NCI-H2196 treated with DMSO at 0.1 percent for 48 hours (cell line): ENCODE measurements around the gene NCDN.
"Not testable (repeated sequence)": the region's sequence is repeated elsewhere in the genome, so short reads cannot be mapped to it uniquely, and the experiment has no call there.

Experiments used
- DNase-seq: peaks from one replicate; lab custom pipeline; 2025; ENCODE audit not compliant: unreplicated experiment; lab: John Stamatoyannopoulos, UW

Gene NCDN

DNA sequence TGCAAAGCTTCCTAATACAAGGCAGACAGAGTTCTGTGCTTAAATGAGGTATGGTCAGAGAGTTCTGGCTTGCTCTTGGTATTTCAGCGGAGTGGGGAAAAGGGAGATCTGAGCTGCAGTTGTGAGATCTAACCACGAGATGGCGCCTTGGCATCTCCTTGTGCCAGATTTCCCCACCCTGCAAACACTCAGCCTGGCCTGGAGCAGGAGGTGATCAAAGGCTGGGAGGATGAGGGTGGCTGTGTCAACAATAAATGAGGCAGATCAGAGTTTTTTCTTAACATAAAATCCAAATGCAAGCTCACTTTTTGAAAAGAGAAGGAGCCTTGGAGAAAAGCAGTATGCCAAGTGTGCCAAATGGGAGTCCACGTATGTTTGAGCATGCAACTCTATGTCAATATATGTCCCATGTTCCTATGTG lies 11.4 kb downstream of the NCDN start:
- DNase-seq, result peak; percentile 40

DNA sequence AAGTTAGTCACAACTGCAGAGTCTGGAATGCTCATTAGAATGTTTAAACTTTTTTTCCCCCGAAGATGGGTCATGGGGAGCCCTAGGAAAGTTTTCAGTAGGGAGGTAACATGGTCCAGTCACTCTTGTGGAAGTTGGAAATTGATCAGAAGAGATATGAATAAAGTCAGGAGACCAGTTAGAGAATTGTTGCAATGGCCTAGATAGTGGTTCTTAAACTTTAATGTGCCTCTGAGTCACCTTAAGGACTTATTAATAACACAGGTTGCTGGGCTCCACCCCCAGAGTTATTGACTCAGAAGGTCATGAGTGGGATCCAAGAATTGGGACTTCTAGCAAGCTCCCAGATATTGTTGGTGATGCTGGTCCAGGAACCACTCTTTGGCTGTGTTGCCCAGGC lies 12.3 kb downstream of the NCDN start:
- no peak for DNase-seq

DNA sequence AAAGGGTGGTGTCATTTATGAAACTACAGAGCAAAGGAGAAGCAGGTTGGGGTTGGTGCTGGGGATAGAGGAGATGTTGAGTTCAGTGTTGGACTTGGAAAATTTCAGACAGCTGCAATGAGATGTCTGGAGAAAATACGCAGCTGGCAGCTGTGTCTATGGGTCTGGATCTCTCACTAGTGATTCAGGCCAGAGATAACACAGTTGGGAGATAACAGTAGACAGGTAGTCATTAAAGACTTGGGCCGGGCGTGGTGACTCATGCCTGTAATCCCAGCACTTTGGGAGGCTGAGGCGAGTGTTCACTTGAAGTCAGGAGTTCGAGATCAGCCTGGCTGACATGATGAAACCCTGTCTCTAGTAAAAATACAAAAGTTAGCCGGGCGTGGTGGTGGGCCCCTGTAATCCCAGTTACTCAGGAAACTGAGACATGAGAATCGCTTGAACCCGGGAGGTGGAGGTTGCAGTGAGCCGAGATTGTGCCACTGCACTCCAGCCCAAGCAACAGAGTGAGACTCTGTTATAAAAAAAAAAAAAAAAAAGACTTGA lies 13.1 kb downstream of the NCDN start:
- DNase-seq, result no peak

DNA sequence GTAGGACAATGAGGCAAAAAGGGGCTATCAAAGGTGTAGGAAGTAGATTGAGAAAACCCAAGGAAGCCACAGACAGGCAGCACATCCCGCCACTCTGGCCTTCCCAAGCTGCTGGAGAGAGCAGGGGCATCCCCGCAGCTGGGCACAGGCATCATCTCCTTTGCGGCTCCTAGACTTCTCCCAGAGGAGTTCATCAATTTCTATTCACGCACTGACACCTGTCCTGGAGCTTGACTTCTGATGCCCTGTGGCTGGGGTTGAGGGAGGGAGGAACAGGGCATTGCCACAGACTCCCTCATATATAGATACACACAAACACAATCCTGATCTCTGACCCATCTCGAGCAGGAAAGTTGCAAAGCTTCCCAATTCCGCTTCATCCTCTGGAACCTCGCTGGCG lies 13.7 kb downstream of the NCDN start:
- DNase-seq, result no peak

DNA sequence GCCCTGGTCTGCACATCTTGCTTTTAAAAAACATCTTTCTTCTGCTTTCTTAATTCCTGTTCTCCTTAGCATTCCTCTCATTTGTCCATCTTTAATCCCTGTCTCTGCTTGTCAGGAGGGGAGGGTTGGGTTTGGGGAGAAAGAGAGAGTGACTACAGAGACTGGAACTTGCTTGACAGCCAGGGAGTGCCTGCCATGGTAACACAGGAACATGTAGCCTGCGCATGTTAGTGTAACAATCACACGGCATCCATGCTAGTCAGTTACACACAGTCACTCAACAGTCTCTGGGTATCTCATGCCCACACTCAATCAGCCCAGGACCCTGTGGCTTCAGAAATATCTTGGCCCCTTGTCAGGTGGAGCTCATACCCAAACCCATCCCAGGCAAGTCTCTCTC lies 14.7 kb downstream of the NCDN start:
- DNase-seq, result no peak

DNA sequence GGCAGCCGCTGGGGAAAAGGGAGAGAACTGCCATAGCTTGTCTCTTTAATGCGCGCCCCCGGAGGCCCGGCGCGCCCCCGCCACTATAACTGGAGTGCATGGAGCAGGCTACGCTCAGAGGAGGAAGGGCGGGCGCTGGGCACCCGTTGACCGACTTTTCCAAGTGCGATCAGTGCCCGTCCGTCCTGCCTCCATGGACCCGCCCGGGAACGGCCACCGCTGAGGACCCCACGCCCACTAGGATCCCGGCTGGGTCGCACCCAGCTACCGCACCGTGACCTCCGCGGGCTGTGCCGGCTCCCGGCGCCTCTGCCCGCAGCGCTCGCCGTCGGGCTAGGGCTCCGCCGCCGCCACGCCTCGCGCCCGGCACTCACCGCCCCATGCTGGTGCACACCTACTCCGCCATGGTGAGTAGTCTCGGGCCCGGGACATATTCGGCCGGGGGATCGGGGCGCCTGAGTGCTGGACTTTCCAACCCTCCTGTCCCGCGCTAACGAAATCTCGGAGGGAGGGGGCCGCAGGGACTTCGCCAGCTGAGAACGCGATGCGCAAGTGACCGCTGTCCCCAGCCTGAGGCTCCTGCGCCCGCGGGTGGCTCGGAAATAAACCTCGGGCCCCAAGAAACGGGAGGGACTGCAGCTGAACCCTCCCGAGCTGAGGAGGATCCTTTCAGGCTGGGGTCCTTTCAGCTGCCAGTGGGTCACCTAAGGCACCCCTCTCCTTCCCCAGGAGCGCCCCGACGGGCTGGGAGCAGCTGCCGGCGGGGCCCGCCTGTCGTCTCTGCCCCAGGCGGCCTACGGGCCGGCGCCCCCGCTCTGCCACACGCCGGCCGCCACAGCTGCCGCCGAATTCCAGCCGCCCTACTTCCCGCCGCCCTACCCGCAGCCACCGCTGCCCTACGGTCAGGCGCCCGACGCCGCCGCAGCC lies 15.9 kb downstream of the NCDN start, which contains the start of gene TFAP2E:
TSS of gene TFAP2E (plus strand) at position 117 of the 927 bp plus-strand sequence. CDS start at position 381, 264 bp downstream.
- DNase-seq, result no peak

DNA sequence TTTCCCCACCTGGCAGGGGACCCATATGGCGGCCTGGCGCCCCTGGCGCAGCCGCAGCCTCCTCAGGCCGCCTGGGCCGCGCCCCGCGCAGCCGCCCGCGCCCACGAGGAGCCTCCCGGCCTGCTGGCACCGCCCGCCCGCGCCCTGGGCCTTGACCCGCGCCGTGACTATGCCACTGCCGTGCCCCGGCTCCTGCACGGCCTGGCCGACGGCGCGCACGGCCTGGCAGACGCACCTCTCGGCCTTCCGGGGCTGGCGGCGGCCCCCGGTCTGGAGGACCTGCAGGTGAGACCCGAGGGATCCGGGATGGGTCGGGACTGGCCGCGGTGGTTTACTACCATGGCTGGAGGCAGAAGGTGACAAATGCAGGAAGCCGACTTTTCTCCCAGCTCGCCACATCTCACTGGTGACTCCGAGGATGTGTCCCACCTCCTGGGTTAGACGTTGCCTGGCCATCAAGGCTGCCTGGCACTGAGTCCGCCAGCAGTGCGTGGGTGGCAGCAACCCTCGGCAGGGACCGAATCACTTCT lies 16.6 kb downstream of the NCDN start:
- DNase-seq, result no peak

DNA sequence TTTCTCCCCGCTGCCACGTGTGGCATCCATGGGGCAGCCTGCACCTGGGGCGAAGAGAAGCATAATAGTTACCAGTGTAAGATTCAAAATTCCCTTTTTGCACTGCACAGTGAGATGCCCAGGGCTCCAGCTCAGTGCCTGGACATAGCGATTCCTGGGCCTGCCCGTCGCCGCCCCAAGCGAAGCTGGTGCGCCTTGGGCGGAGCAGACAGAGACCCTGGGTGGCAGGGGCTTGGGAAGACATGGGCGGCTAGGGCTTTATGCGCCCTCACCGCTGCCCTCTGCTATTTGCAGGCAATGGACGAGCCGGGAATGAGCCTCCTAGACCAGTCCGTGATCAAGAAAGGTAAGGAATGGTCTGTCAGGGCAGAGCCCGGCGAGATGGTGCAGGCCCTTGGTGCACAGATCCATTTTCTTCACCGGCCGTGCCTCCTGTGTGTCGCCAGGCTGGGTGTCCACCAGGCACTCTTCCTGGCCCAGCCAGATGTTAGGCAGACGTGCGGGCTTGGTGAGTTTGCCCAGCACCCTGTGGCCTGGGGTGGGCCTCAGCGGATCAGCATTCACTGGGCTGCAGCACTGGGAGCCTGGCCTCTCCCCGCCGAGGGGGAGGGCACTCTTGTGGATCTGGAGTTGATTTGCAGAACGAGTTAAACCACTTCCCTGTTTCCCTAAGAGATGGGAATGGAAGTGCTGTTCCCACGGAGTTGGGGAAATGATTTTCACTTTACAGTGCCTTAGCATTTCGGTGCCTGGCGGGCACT lies 17.2 kb downstream of the NCDN start:
- no peak for DNase-seq

DNA sequence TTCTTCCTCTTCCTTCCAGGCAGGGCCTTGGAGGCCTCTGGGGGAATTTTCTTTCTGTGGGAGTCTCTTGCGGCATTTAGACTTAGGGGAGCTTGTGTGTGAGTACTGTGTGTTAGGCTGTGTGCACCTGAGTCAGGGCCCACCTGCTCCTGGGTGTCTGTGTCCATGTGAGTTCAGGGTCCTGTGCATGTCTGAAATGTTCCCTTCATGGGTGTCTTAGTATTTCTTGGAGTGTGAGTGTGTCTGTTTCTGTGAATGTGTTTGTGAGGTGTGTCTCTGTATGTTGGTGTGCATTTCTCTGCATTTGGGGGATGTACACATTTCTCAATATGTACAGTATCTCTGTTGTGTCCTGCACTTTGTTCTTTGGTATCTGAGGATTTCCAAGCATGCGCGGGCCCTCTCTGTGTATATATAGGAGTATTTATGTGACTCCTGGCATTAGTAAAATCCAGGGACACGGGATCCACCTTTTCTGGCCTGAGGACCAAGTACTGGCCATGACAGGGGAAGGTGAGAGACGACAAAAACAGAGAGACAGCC lies 17.9 kb downstream of the NCDN start:
- no peak for DNase-seq

DNA sequence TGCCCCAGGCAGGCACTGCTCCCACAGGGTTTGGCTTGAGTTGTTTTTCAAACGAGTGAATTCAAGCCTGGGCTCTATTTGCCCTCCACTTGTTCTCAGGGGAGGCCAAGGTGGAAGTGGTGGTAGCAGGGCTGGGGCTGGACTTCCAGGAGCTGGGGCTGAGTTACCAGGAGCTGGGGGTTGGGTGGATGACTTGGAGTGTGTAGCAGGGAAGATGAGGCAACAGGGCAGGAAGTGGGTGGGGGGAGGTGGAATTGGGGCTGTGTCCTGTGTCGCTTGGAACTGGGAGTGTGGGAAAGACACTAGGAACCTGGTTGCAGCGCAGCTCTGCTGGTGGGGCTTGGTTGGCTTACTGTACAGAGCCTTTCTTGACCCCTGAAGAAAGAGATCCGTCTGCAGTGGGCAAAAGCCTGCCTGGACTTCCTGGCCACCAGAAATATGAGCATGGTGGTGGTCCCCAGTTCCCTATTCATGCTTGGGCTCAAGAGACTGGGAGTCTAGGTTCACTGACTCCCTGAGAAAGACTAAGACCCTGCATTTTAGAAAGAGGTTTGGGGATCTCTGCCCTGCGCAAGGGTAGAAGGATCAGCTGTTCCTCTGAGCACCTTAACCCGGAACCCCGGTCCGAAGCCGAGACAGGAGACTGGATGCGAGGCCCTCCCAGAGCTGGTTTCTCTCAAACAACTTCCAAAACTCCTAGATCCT lies 18.6 kb downstream of the NCDN start:
- no peak for DNase-seq

DNA sequence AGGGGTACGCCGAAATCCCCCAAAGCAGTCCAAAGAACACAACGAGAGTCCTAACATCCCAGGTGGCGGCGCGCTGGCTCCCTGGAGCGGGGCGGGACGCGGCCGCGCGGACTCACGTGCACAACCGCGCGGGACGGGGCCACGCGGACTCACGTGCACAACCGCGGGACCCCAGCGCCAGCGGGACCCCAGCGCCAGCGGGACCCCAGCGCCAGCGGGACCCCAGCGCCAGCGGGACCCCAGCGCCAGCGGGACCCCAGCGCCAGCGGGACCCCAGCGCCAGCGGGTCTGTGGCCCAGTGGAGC lies 19.1 kb downstream of the NCDN start:
- not testable (repeated sequence) for DNase-seq

DNA sequence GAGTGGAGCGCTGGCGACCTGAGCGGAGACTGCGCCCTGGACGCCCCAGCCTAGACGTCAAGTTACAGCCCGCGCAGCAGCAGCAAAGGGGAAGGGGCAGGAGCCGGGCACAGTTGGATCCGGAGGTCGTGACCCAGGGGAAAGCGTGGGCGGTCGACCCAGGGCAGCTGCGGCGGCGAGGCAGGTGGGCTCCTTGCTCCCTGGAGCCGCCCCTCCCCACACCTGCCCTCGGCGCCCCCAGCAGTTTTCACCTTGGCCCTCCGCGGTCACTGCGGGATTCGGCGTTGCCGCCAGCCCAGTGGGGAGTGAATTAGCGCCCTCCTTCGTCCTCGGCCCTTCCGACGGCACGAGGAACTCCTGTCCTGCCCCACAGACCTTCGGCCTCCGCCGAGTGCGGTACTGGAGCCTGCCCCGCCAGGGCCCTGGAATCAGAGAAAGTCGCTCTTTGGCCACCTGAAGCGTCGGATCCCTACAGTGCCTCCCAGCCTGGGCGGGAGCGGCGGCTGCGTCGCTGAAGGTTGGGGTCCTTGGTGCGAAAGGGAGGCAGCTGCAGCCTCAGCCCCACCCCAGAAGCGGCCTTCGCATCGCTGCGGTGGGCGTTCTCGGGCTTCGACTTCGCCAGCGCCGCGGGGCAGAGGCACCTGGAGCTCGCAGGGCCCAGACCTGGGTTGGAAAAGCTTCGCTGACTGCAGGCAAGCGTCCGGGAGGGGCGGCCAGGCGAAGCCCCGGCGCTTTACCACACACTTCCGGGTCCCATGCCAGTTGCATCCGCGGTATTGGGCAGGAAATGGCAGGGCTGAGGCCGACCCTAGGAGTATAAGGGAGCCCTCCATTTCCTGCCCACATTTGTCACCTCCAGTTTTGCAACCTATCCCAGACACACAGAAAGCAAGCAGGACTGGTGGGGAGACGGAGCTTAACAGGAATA lies 19.7 kb downstream of the NCDN start:
- DNase-seq, result no peak

DNA sequence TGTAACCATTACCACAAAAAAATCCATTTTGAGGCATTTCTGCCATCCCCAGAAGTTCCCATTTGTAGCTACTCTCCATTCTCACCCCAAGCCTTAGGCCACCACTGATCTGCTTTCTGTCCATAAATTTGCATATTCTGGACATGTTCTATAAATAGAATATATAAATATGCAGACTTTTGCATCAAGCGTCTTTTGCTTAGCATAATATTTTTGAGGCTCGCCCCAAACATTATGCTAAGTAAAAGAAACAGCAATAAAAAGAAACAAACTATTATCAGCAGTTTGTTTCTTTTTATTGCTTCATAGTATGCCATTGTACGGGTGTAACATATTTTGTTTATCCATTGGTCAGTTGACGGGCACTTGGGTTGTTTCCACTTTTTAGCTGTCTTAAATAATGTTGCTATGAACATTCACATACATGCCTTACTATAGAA lies 23.4 kb downstream of the NCDN start:
- no peak for DNase-seq

DNA sequence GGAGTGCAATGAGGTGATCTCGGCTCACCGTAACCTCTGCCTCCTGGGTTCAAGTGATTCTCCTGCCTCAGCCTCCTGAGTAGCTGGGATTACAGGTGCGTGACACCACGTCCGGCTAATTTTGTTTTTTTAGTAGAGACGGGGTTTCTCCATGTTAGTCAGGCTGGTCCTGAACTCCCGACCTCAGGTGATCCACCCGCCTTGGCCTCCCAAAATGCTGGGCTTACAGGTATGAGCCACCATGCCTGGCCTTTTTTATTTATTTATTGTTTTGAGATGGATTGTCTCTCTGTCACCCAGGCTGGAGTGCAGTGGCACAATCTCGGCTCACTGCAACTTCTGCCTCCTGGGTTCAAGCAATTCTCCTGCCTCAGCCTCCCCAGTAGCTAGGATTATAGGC lies 24.0 kb downstream of the NCDN start:
- DNase-seq, result not testable (repeated sequence)

DNA sequence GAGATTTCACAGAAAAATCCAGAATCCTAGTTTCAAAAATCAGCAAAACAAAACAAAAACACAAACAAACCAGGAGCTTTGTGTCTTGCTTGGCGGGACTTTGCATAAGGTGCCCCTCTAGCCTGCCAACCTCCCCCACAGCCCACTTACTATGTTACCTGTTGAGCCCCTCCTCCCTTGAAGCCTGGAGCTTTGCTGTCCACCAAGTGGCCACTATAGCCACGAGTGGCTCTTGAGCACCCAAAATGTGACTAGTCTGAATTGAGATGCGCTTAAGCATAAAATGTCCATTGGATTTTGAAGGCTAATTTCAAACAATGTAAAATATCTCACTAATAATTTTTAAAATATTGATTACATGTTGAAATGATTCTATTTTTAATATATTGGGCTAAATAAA lies 27.7 kb downstream of the NCDN start:
- DNase-seq, result no peak

DNA sequence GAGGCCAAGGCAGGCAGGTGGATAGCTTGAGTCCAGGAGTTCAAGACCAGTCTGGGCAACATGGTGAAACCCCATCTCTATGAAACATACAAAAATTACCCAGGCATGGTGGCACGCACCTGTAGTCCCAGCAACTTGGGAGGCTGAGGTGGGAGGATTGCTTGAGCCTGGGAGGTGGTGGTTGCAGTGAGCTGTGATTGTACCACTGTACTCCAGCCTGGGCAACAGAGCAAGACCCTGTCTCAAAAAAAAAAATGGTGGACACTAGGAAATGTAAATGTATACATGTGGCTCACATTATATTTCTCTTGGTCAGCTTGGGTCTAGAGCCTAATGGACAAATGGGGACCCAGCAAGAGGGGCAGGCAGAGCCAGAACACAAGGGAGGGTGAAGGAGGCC lies 28.2 kb downstream of the NCDN start:
- not testable (repeated sequence) for DNase-seq

DNA sequence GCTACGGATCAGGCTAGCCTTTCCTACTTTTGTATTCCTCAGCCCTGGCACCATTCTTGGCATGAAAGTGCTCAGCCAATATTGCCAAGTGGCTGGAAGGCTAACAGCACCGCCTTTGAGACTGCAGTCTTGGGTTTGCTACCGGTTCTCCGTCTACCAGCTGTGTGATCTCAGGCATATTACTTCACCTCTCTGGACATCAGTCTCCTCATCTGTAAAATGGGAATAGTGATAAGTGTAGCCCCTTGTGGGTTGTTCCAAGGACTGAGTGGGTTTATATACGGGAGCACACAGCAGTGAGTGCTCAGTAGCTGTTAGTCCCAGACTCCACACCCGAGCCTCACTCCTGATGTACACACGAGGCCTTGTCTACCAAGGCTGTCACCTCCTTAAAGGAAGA lies 29.2 kb downstream of the NCDN start:
- no peak for DNase-seq

DNA sequence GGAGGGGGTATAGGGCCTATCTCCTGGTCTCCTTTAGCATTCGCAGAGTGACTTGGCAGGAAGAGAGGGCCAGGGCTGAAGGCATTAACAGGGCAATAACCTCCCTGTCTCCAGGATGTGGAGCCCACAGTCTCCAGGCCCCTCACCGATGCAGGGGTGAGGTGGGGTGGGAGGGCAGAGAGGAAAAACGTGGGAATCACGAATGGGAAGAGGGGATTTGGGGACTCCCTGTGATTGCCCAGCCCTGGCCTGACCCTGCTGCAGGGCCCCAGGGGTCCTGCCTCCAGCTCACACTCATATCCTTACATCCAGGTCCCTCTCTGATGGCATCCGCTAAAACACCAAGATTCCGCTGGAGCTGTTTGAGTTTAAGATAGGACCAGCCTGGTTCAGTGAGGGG lies 30.1 kb downstream of the NCDN start:
- DNase-seq, result no peak

DNA sequence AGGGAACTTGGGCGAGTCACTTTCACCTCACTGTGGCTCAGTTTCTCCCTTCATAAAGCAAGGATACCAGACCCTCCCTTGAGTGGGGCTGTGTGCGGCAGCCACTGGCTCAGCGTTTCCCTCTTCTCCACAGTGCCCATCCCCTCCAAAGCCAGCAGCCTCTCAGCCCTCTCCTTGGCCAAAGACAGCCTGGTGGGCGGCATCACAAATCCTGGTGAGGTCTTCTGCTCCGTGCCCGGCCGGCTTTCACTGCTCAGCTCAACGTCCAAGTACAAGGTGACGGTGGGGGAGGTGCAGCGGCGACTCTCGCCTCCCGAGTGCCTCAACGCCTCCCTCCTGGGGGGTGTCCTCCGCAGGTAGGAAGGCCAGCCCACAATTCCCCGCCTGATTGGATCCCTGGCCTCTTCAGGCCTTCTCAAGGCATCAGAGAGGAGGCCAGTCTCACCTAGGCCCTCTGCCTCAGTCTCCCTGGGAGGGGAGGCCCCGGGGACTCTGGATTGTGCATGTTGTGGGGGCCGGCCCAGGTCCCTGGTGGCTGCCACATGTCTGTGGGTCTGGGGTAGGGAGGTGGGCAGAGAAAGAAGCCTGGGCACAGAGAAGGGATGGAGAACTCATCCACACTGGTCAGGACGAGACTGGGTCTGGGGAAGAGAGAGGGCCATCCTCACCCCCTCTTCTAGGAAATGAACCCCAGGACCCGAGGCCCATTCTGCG lies 30.8 kb downstream of the NCDN start:
- no peak for DNase-seq
